Hematopoietic multipotent progenitor cell treated with erythropoietin and hydrocortisone succinate and interleukin-3 and kit ligand, for 6 days (in vitro differentiated cells): ENCODE results near the gene CILP2.

Experiments
- DNase-seq: peaks from one replicate; pipeline ENCODE4 v3.0.0-alpha.2; 2015

The CILP2 gene

GRCh38 chr19:19506592-19506991 lies 31.5 kb upstream of the CILP2 start:
- no peak for DNase-seq

DNA sequence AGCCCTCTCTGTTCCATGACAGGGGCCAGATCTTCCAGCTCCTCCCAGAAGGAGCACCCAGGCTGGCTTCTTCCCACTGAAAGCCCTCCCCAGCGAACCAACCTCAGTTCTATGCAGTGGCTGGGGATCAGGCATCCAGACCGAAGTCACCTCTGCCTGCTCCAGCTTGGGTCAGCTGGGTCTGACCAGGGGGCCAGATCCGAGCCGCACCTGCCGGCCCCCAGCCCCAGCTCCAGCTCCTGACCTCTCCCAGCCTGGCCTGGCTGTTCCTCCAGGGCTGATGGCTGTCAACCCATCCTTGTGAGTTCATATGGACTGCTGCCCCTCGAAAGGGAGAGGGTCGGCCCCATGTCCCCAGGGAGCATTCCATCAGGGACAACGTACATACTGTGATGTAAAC lies 30.7 kb upstream of the CILP2 start:
- no peak for DNase-seq

- DNase-seq, result no peak
These were observed 29.8 kb upstream of the CILP2 start for GRCh38 chr19:19508217-19508616.

- DNase-seq, result no peak
These were observed 27.6 kb upstream of the CILP2 start for GRCh38 chr19:19510432-19510831.

DNA sequence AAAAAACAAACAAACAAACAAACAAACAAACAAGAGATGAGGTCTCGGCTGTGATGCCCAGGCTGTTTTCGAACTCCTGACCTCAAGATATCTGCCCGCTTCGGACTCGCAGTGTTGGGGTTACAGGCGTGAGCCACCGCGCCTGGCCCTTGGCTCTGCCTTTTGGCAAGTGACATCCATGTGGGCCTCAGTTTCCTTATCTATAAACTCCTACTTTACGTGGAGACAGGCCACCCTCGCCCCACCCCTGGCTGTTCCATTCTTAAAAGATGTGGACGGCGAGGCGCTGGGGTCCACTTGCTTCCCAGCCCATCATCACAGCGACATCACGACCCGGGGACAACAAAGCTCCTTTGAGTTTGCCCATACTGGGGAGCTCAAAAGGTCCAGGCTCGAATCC lies 24.4 kb upstream of the CILP2 start:
- no peak for DNase-seq

DNA sequence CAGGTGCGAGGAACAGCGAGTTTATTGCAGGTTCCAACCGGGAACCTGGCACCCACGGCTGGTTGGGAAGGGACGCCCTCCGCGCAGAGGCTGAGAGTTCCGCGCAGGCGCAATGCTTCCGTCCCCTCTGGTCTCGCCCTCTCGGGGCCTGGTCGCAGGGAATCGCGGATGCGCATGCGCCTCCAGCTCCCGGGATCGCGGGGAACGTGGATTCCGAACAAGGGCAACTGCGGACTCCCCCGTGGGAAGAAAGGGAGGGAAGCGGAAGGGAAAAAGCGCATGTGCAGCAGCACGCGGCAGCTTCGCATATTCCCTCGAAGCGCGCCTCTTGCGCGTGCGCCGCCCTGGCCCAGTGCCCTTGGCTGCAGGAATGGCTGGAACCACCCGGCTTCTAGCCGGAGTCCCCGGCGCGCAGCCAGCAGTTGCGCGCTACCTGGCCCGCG lies 23.8 kb upstream of the CILP2 start:
- DNase-seq, result peak; percentile 51

DNA sequence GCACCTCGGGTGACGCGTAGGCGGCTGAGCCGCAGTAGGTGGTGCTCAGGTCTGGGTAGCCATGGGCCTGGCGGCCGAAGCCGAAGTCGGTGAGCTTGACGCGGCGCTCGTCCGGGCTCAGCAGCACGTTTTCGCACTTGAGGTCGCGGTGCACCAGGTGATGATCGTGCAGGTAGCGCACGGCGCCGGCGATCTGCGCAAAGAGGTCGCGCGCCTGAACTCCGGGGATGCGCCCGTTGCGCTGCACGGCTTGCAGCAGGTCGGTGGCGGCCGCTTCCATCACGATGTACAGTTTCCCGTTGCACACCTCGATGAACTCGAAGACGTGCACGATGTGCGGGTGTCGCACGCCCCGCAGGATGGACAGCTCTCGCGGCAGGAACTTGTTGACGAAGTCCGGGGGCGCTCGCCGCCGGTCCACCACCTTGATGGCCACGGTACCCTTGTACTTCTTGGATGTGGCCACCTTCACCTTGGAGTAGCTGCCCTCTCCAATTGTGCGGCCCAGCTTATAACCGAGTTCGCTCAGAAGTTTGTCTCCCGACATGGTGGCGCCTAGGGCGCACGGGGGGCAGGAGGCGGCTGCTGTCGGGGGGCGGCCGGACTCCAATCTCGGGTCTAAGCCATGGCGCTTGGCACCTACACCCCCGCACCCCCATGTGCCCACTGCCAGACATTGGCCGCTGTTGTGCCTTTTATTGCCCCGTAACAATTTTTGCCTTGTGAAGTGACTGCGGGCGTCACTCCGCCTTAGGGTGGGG lies 23.0 kb upstream of the CILP2 start, which contains the start of gene TSSK6:
TSSK6 (minus strand) TSS at position 668 of the 761 bp plus-strand sequence; CDS start at position 547, 121 bp downstream.
- no peak for DNase-seq

DNA sequence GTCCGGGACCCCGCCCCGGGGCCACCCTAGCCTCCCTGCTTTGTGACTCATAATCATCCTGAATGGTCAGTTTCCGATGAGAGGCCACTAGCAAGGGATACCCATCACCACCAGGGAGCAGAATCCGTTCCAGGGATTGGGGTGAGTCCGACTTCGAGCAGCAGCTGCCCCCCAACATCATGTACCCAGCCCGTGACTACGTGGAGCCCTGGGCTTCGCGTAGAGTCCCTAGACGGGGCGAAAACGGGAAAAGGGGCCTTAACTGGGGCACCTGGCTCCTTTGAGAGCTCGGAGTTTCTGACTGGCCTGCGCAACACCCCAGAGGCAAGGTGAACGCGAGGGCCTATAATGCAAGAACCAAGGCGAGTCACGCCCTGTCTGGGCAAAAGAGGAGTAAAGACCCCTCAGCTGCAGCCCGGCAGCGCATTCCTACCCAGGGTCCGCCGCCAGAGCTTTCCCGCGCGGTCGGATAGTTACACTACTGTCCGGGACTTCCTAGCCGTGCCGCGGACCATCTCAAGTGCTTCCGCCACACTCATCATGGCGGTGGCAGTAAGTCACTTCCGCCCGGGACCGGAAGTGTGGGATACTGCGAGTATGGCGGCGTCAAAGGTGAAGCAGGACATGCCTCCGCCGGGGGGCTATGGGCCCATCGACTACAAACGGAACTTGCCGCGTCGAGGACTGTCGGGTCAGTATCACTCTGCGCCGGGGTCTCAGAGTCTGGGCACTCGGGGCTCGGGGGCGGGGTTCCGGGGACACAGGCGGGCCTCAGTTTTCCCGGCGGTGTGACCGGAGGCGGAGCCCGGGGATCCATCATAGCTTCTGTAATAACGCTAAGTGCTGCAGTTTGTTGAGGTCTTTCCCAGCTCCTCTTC lies 22.2 kb upstream of the CILP2 start, which contains the start of gene NDUFA13:
NDUFA13 (plus strand) TSS at position 584 of the 878 bp plus-strand sequence; CDS start at position 598, 14 bp downstream.
- DNase-seq, result peak; percentile 94

- DNase-seq, result no peak
These were observed 20.8 kb upstream of the CILP2 start for GRCh38 chr19:19517235-19517619.

GRCh38 chr19:19520989-19521388 lies 17.1 kb upstream of the CILP2 start:
- no peak for DNase-seq

DNA sequence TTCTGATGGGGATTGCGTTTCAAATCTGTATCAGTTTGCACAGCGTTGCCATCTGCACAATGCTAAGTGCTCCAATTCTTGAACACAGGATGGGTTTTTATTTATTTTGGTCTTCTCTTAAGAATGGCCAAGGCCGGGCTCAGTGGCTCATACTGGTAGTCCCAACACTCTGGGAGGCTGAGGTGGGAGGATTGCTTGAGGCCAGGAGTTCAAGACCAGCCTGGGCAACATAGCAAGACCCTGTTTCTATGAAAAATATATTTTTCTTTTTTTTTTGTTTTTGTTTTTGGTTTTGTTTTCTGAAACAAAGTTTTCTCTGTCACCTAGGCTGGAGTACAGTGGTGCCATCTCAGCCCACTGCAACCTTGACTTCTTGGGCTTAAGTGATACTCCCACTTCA lies 14.9 kb upstream of the CILP2 start:
- DNase-seq, result no peak

GRCh38 chr19:19524053-19524452 lies 14.0 kb upstream of the CILP2 start:
- no peak for DNase-seq

GRCh38 chr19:19525611-19526380 lies 12.3 kb upstream of the CILP2 start:
- DNase-seq, result no peak

DNA sequence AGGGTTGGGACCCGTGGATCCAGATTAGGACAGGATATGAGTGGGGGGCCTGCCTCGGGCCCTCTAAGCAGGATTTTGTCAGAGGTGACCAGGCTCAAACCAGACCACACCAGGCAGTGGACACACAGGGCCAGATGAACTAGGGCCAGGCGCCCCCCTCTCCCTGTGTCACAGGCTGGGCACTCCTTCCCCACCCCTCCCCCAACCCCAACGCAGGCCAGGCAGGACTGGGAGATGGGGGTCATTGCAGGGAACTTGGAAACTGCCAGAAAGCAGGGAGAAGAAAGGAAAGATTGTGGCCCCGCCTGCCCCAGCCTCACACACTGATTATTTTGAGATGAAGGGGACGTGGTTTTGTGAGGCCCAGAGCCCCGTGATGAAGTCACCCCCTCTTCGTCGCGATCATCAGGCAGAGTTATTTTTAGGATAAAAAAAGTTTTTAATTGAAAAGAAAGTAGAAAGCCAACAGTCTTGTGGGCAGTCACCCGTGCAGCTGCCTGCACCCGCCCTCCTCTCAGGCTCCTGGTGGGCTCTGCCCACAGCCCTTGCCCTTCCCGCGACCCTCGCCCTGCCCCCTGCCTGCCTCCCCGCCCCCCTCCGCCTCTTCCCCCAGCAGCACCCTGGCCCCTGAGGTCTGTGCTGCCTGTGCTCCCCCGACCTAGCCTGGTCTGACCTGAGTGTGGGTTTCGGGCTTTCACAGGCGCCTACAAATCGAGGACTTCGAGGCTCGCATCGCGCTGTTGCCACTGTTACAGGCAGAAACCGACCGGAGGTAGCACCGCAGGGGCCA lies 11.3 kb upstream of the CILP2 start:
- DNase-seq, result no peak

DNA sequence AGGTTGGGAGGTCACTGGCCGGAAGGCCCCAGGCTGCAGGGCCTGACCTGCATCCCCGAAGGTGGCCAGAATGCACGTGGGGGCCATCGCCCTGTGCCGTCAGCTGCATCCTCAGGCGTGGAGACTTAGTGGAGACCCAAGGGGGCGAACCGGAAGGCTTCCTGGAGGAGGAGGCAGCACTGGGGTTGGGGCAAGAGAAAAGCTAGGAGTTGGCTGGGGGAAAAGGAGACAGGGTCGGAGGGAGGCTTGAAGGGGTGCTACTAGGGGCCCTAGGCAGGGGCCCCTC lies 10.8 kb upstream of the CILP2 start:
- DNase-seq, result no peak

GRCh38 chr19:19527674-19528625 lies 10.1 kb upstream of the CILP2 start:
- no peak for DNase-seq

DNA sequence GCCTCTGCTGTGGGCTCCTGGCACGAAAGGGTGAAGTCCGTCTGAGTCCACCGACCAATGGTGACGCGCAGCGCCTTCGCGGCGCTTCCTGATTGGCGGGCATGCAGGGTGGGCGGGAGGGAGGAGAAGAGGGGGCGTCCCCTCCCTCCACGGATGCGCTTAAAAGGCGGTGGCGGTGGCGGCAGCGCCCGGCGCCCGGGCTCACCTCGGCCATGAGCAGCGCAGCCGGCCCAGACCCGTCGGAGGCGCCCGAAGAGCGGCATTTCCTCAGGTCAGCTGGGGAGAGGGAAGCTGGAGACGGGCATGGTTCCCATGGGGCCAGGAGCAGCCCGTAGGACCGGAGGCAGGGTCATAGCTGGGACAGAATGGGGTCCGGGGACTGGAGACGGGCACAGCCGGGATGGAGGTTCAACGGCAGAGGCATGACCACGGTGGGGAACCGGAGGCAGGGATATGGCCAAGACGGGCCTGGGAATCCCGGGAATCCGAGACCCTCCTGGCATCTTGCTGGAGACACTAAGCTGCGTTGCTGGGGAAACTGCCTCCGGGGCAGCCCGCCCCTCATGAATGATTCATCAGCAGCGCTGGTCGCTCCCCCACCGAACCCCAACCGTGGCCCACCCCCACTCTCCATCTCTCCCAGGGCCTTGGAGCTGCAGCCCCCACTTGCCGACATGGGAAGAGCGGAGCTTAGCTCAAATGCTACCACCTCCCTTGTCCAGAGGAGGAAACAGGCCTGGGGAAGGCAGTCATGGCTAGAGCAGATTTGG lies 9.2 kb upstream of the CILP2 start, which contains the start of gene YJEFN3:
YJEFN3 (plus strand) TSS at position 191 of the 770 bp plus-strand sequence; CDS start at position 213, 22 bp downstream.
- DNase-seq, result no peak

- no peak for DNase-seq
These were observed 8.2 kb upstream of the CILP2 start for GRCh38 chr19:19529783-19530422.

DNA sequence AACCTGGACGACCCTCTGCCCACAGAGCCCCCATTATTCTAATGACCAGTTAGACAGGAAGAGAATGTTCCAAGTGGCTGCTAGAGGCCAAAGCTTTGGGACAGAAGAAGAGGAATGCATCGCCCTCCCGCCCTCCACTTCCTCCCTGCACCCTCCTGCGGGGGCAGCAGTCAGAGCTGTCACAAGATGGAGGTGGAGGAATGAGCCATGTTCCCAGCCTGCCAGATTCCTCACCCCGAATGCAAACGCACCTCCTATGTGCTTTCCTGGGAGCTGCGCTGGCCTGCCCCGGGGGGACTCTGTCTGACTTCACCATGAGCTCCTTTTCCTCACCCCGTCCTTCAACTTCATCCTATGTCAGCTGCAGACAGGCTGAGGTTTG lies 7.7 kb upstream of the CILP2 start:
- no peak for DNase-seq

- no peak for DNase-seq
These were observed 7.2 kb upstream of the CILP2 start for GRCh38 chr19:19530889-19531288.
